IMR-90 (cell line): ENCODE measurements around the gene CROCC. TPM values are rescaled to one million over a fixed set of nuclear protein-coding genes. Genes with fewer than 3 reads are reported as not detected.

Experiments used
- ATAC-seq: fragments of 200-7000 bp; cut with Tn5 transposase; 2 replicates; pipeline ENCODE4 v1.9.1; 2020; ENCODE audit warnings: low read depth, mild to moderate bottlenecking, moderate library complexity
- BruUV-seq: library from RNA; stranded (reverse); fragments of 400-500 nt; replicated peaks from 2 replicates; lab custom pipeline; 2021; lab: Mats Ljungman, UMichigan
- CTCF ChIA-PET: fragments of 300-600 bp; formaldehyde crosslinking; extraction: SDS; loops from one replicate; lab custom pipeline; 2021; ENCODE audit warnings: antibody characterized with exemption; lab: Yijun Ruan, JAX
- POLR2A ChIA-PET: fragments of 300-600 bp; sonication (Branson Sonifier 250); formaldehyde crosslinking; loops from one replicate; lab custom pipeline; 2022; ENCODE audit warnings: antibody characterized with exemption; ENCODE audit not compliant: unreplicated experiment; lab: Charles Lee
- DNase-seq: peaks from one replicate; pipeline ENCODE4 v3.0.0; 2013
- H2AFZ ChIP-seq: replicated peaks from 2 replicates; pipeline ENCODE3; 2013; ENCODE audit warnings: low read length, mild to moderate bottlenecking; ENCODE audit not compliant: poor library complexity
- H2AK5ac ChIP-seq: 2 replicates; pipeline ENCODE4 v1.6.1; 2013; ENCODE audit warnings: low read depth, low read length, inconsistent platforms
- H2AK9ac ChIP-seq: replicated peaks from 2 replicates; pipeline ENCODE3; 2013; ENCODE audit warnings: mild to moderate bottlenecking, low read depth, low read length, moderate library complexity; ENCODE audit not compliant: poor library complexity
- H2BK120ac ChIP-seq: 2 replicates; pipeline ENCODE4 v1.6.1; 2013; ENCODE audit warnings: low read depth, low read length, inconsistent platforms
- H2BK15ac ChIP-seq: 3 replicates; pipeline ENCODE4 v1.6.1; 2013; ENCODE audit warnings: low read depth, low read length, inconsistent platforms
- H2BK20ac ChIP-seq: 2 replicates; pipeline ENCODE4 v1.6.1; 2013; ENCODE audit warnings: low read depth, mild to moderate bottlenecking, inconsistent platforms, low read length, moderate library complexity
- H2BK5ac ChIP-seq: 2 replicates; pipeline ENCODE4 v1.6.1; 2013; ENCODE audit warnings: mild to moderate bottlenecking, low read depth, low read length, inconsistent platforms; ENCODE audit not compliant: poor library complexity, severe bottlenecking
- H3K14ac ChIP-seq: replicated peaks from 2 replicates; pipeline ENCODE4 v1.6.1; 2013; ENCODE audit warnings: low read depth, low read length, inconsistent platforms
- H3K18ac ChIP-seq: 2 replicates; pipeline ENCODE4 v1.6.1; 2013; ENCODE audit warnings: low read depth, low read length, control low read depth
- H3K23ac ChIP-seq: 2 replicates; pipeline ENCODE4 v1.6.1; 2013; ENCODE audit warnings: low read depth, low read length, inconsistent platforms
- H3K27ac ChIP-seq: 2 replicates; pipeline ENCODE4 v1.5.1; 2013; ENCODE audit warnings: mild to moderate bottlenecking, control low read depth, low read length; ENCODE audit not compliant: insufficient read depth
- H3K27me3 ChIP-seq: 2 replicates; pipeline ENCODE4 v1.6.1; 2013; ENCODE audit warnings: low read length; ENCODE audit not compliant: control insufficient read depth, insufficient read depth
- H3K36me3 ChIP-seq: 2 replicates; pipeline ENCODE4 v1.6.1; 2013; ENCODE audit warnings: low read length, mixed read lengths; ENCODE audit not compliant: control insufficient read depth, insufficient read depth
- H3K4ac ChIP-seq: 2 replicates; pipeline ENCODE4 v1.6.1; 2013; ENCODE audit warnings: low read depth, low read length, inconsistent platforms
- H3K4me1 ChIP-seq: 2 replicates; pipeline ENCODE4 v1.6.1; 2013; ENCODE audit warnings: low read length, mixed read lengths; ENCODE audit not compliant: control insufficient read depth, insufficient read depth
- H3K4me2 ChIP-seq: 2 replicates; pipeline ENCODE4 v1.6.1; 2013; ENCODE audit warnings: low read depth, mild to moderate bottlenecking, control low read depth, low read length, moderate library complexity
- H3K4me3 ChIP-seq: 2 replicates; pipeline ENCODE4 v1.5.1; 2013; ENCODE audit warnings: low read depth, mild to moderate bottlenecking, control low read depth, low read length, moderate library complexity; ENCODE audit not compliant: insufficient read depth
- H3K56ac ChIP-seq: 2 replicates; pipeline ENCODE4 v1.6.1; 2013; ENCODE audit warnings: low read length, inconsistent platforms; ENCODE audit not compliant: insufficient read depth; ENCODE audit errors: extremely low read depth
- H3K79me1 ChIP-seq, 2 experiments: 2 replicates each; pipeline ENCODE4 v1.6.1; 2013; ENCODE audit warnings: low read length in 2 of 2, inconsistent platforms in 1 of 2, low read depth in 1 of 2
- H3K9ac ChIP-seq: 2 replicates; pipeline ENCODE4 v1.6.1; 2013; ENCODE audit warnings: low read depth, low read length, control low read depth
- H3K9me1 ChIP-seq: 2 replicates; pipeline ENCODE4 v1.6.1; 2013; ENCODE audit warnings: low read length, inconsistent platforms; ENCODE audit not compliant: insufficient read depth
- H3K9me3 ChIP-seq: 2 replicates; pipeline ENCODE4 v1.6.1; 2013; ENCODE audit warnings: low read length; ENCODE audit not compliant: control insufficient read depth, insufficient read depth
- H4K20me1 ChIP-seq: 2 replicates; pipeline ENCODE4 v1.6.1; 2013; ENCODE audit warnings: low read length, inconsistent platforms; ENCODE audit not compliant: insufficient read depth
- H4K5ac ChIP-seq: 2 replicates; pipeline ENCODE4 v1.6.1; 2013; ENCODE audit warnings: mild to moderate bottlenecking, low read depth, low read length, control low read depth
- H4K8ac ChIP-seq, 2 experiments: 2 replicates each; pipeline ENCODE4 v1.6.1; 2013; ENCODE audit warnings: low read depth in 2 of 2, low read length in 2 of 2, control low read depth in 1 of 2, inconsistent platforms in 1 of 2
- H4K91ac ChIP-seq: 2 replicates; pipeline ENCODE4 v1.6.1; 2013; ENCODE audit warnings: low read depth, low read length, inconsistent platforms; ENCODE audit not compliant: insufficient read depth
- BHLHE40 ChIP-seq: fragments of 150-350 bp; IDR thresholded peaks from 2 replicates; pipeline ENCODE4 v1.6.1; 2016; ENCODE audit warnings: mild to moderate bottlenecking, low read depth, low read length
- CEBPB ChIP-seq: IDR thresholded peaks from 2 replicates; pipeline ENCODE4 v1.6.1; 2012; ENCODE audit warnings: low read depth, low read length, improper control_type of control experiment
- CHD1 ChIP-seq: IDR thresholded peaks from 2 replicates; pipeline ENCODE4 v1.6.1; 2012; ENCODE audit warnings: low read depth, low read length, improper control_type of control experiment
- CTCF ChIP-seq: conservative IDR thresholded peaks from 2 replicates; pipeline ENCODE4 v1.5.1; 2012; ENCODE audit warnings: mild to moderate bottlenecking, low read depth, low read length, improper control_type of control experiment
- FOS ChIP-seq: fragments of 150-350 bp; IDR thresholded peaks from 2 replicates; pipeline ENCODE4 v1.6.1; 2016; ENCODE audit warnings: low read depth, low read length
- MAFK ChIP-seq: IDR thresholded peaks from 2 replicates; pipeline ENCODE4 v1.6.1; 2012; ENCODE audit warnings: low read depth, low read length, improper control_type of control experiment
- MAZ ChIP-seq: IDR thresholded peaks from 2 replicates; pipeline ENCODE4 v1.6.1; 2012; ENCODE audit warnings: low read depth, mild to moderate bottlenecking, low read length, improper control_type of control experiment, moderate library complexity, borderline replicate concordance
- NFE2L2 ChIP-seq: fragments of 150-350 bp; IDR thresholded peaks from 2 replicates; pipeline ENCODE4 v1.6.1; 2016; ENCODE audit warnings: low read depth, mild to moderate bottlenecking, low read length
- POLR2A ChIP-seq: IDR thresholded peaks from 2 replicates; pipeline ENCODE4 v1.6.1; 2012; ENCODE audit warnings: mild to moderate bottlenecking, low read depth, low read length
- RAD21 ChIP-seq: IDR thresholded peaks from 2 replicates; pipeline ENCODE4 v1.6.1; 2012; ENCODE audit warnings: low read length, improper control_type of control experiment
- RCOR1 ChIP-seq: IDR thresholded peaks from 2 replicates; pipeline ENCODE4 v1.6.1; 2012; ENCODE audit warnings: mild to moderate bottlenecking, low read length, improper control_type of control experiment; ENCODE audit not compliant: insufficient replicate concordance
- RFX5 ChIP-seq: IDR thresholded peaks from 2 replicates; pipeline ENCODE4 v1.8.0; 2012; ENCODE audit warnings: low read depth, mild to moderate bottlenecking, low read length, moderate library complexity
- SMC3 ChIP-seq: fragments of 150-350 bp; IDR thresholded peaks from 2 replicates; pipeline ENCODE4 v1.6.1; 2016; ENCODE audit warnings: low read depth, mild to moderate bottlenecking, antibody characterized with exemption, low read length, moderate library complexity
- WGBS, 2 experiments: methylation state at CpG; one replicate each; pipeline versions ENCODE4 v1.1.5 to v1.1.7; 2013; ENCODE audit warnings: missing lambda C conversion rate in 2 of 2; ENCODE audit not compliant: insufficient read length in 1 of 2; ENCODE audit errors: extremely low coverage in 2 of 2; 5-methylcytosine and 5-hydroxymethylcytosine counted together
- dilution Hi-C: fragments of 300-500 bp; cut with HindIII; formaldehyde crosslinking; loops from one replicate; pipeline ENCODE4 v1.14.3; 2018; ENCODE audit warnings: low sequenced_read_pairs; ENCODE audit not compliant: unreplicated experiment
- in situ Hi-C: fragments of 300-500 bp; cut with MboI; formaldehyde crosslinking; loops from 3 replicates; pipeline ENCODE4 v1.14.3; 2019; ENCODE audit warnings: low sequenced_read_pairs, inconsistent platforms, mixed read lengths
- intact Hi-C: fragments of 100-400 bp; cut with micrococcal nuclease; formaldehyde crosslinking; loops from 2 replicates; pipeline ENCODE4 v1.10.0; 2022
- polyA plus RNA-seq, 3 experiments: library from polyadenylated mRNA; depleted of rRNA; stranded (reverse); fragments of >200 nt; gene quantifications; 2 replicates each; pipeline ENCODE4 v1.2.3, GENCODE V29; 2012; ENCODE audit warnings: low replicate concordance in 1 of 3
- total RNA-seq: library from RNA; depleted of rRNA; stranded (reverse); fragments of >200 nt; gene quantifications from 2 replicates; pipeline ENCODE4 v1.2.3, GENCODE V29; 2012
- TF ChIP-seq, protein P1 (sequence below): fragments of 150-350 bp; IDR thresholded peaks from 2 replicates; pipeline ENCODE4 v1.6.1; 2017; ENCODE audit warnings: mild to moderate bottlenecking, antibody characterized with exemption, low read length, low read depth
- TF ChIP-seq, protein P2 (sequence below): fragments of 150-350 bp; IDR thresholded peaks from 2 replicates; pipeline ENCODE4 v1.6.1; 2016; ENCODE audit warnings: low read depth, mild to moderate bottlenecking, low read length, moderate library complexity, borderline replicate concordance

The CROCC gene
- total and polyA plus RNA-seq, 2 of the 4 experiments (the other 2 are of a cell fraction) = 7.5 to 13.7 TPM

DNA sequence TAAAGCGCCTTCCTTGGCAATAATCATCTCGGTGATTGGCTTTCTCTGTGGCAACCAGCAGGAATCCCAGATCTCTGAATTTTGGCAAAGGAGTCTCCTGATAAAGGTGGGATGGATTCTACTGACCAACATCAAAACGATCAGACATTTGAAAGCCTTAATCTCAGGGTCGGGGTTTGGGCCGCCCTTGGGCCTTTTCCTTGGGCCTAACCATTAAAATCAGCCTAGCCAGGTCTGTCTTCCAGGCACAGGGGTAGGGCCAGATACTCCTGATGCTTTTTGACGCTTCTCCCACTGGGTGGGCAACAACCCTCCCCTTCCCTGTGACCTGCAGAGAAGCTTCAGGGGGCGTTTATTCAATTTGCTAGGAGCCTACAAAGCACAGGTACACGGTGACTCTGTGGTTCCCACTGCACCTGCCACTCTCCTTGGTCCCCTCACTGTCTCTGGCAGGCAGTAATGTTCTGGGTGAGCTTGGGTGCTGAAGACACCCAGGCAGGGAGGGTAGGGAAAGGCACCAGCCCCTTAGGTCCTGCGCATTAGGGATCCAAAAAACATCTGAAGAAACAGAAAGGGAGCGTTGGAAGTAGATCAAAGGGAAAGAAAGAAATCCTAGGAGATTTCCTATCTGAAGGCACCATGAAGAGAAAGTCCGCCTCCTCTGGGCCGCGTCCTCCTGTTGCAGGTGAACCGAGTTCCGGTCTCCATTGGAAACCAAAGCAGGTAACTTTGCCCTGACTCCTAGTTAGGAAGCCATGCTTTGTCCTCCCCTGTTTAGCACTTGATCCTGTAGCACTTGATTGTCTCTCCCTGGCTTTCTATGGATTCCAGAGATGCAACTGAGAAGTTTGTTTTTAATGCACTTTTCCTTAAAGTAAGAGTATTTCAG is 13.6 kb upstream of the CROCC start:
- ChIA-PET CTCF (no interaction called here), POLR2A (no interaction called here)
- Histone ChIP-seq H3K4me2 (no peak overlapping the region), H3K14ac (no peak overlapping the region), H2BK120ac (no peak overlapping the region), H3K4me1 (peaks cover 9% of the 10 kb centered on the region), H3K23ac (no peak overlapping the region), H3K36me3 (no peaks in the 10 kb centered on the region), H2BK15ac (no peak overlapping the region), H3K27me3 (no peaks in the 10 kb centered on the region), H3K9me3 (no peaks in the 10 kb centered on the region), H2AFZ (no peak overlapping the region), H3K56ac (no peak overlapping the region), H3K9me1 (peaks cover 5% of the 10 kb centered on the region), H4K8ac (no peak overlapping the region), H2AK9ac (no peak overlapping the region), H4K91ac (no peak overlapping the region), H3K79me1 (no peaks in the 10 kb centered on the region), H2BK20ac (no peak overlapping the region), H4K20me1 (peaks cover 5% of the 10 kb centered on the region), H3K18ac (no peak overlapping the region), H4K5ac (no peak overlapping the region), H3K4me3 (no peak overlapping the region), H3K27ac (no peak overlapping the region), H3K4ac (no peak overlapping the region), H2BK5ac (no peak overlapping the region), H2AK5ac (no peak overlapping the region), H3K9ac (no peak overlapping the region)
- DNase-seq = no peak
- dilution Hi-C loops (no loop called here), in situ Hi-C loops (no loop called here), intact Hi-C loops (no loop called here)
- ATAC-seq = no peak
- 81% methylated on average over 12 of the region's 15 CpGs; no CpG with 5 or more reads in 1 of the 2 experiments for WGBS, 2 experiments
- BruUV-seq = no TSS peak
- TF ChIP-seq SMC3 = no peak
- no peak for TF ChIP-seq NFE2L2
- TF ChIP-seq, protein P1, sequence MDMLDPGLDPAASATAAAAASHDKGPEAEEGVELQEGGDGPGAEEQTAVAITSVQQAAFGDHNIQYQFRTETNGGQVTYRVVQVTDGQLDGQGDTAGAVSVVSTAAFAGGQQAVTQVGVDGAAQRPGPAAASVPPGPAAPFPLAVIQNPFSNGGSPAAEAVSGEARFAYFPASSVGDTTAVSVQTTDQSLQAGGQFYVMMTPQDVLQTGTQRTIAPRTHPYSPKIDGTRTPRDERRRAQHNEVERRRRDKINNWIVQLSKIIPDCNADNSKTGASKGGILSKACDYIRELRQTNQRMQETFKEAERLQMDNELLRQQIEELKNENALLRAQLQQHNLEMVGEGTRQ = no peak
- no peak for TF ChIP-seq CTCF
- TF ChIP-seq BHLHE40 = no peak
- no peak for TF ChIP-seq RCOR1
- TF ChIP-seq MAFK = no peak
- TF ChIP-seq CHD1 = no peak
- no peak for TF ChIP-seq RFX5
- no peak for TF ChIP-seq POLR2A
- TF ChIP-seq RAD21 = no peak
- TF ChIP-seq FOS = no peak
- no peak for TF ChIP-seq CEBPB
- no peak for TF ChIP-seq MAZ
- TF ChIP-seq, protein P2, sequence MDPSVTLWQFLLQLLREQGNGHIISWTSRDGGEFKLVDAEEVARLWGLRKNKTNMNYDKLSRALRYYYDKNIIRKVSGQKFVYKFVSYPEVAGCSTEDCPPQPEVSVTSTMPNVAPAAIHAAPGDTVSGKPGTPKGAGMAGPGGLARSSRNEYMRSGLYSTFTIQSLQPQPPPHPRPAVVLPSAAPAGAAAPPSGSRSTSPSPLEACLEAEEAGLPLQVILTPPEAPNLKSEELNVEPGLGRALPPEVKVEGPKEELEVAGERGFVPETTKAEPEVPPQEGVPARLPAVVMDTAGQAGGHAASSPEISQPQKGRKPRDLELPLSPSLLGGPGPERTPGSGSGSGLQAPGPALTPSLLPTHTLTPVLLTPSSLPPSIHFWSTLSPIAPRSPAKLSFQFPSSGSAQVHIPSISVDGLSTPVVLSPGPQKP = no peak
